Mucosa of gallbladder (tissue), 1 donor: ENCODE results near the gene DYDC2. TPM values are rescaled to one million over a fixed set of nuclear protein-coding genes. Genes with fewer than 3 reads are reported as not detected.
"Not testable (repeated sequence)": the region's sequence is repeated elsewhere in the genome, so short reads cannot be mapped to it uniquely, and the experiment has no call there.

Source experiments
- DNase-seq: peaks from one replicate; pipeline ENCODE4 v3.0.0-alpha.2; 2020; ENCODE audit warnings: low spot score
- total RNA-seq: library from RNA; stranded (reverse); gene quantifications from one replicate; pipeline ENCODE4 v1.2.1, GENCODE V29; 2021
- donor health status: DM: no; HTN: no; CAD: no.

Gene DYDC2
- total RNA-seq, 1 donor from 2014 or later = 0.35 TPM

DNA sequence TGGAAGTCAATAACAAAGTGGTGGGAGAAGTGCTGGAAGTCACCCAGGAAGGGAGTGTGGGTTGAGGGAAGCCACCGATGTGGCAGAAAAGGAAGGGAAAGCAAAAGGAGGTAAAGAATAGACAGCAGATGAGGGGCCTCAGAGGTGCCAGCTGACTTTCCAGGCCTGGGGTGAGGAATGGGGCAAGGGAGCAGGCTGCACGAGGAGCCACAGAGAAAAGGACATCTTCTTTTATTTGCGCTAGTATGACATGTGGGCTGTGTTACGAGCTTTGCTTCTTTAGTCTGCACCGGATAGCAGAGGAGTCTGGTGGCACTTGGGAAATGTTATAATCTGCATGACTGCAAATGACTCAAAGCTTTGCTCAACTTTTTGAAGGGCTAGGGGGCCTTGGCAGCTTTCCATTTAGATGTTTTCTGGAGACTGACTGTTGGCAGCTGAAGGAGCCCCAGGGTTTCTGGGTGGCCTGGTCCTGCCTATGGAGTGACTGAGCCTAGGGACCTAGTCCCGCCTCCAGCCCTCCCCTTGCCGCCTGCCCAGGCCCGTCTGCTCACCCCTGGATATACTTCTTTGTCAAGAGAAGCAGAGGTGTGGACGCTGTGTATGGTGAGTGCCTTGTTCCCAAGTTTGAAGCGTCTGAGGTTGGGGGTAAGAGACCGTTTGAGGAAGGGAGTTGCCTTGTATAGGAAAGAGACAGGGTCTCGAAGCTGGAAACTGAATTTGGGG is 56.9 kb downstream of the DYDC2 start:
- DNase-seq = no peak

GRCh38 chr10:80414142-80414895 is 57.7 kb downstream of the DYDC2 start:
- DNase-seq = peak; percentile 34

GRCh38 chr10:80415734-80416478 is 59.3 kb downstream of the DYDC2 start:
- DNase-seq = no peak

DNA sequence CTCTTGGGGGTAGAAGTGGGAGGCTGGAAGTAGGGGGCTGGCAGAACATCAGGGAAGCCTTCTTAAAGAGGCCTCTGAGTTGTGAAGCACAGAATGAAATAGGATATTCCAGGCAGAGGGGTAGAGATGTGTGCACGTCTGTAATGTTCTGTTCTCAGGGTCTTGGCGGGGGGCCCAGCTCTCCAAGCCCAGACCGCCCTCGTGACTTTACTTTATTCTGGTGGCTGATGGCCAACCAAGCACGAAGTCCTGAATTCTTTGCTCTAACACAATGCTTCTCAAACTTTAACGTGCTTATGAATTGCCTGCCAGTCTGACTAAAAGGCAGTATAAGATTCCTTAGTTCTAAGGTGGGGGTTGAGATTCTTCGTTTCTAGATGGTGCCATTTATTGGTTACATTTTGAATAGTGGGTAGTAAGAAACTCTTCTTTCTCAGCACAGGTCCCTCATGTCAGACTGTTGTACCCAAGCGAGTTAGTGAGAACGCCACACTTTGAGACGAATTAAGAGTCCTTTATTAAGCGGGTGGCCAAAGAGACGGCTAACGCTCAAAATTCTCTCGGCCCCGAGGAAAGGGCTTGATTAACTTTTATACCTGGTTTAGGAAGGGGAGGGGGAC is 60.0 kb downstream of the DYDC2 start:
- peak; percentile 45 for DNase-seq

GRCh38 chr10:80417256-80417655 is 60.7 kb downstream of the DYDC2 start:
- not testable (repeated sequence) for DNase-seq

Other genes with a start within 250 kb of the DYDC2 start
- gene PLAC9, start 224.1 kb upstream of the DYDC2 start, total RNA-seq = 8.5 TPM
- gene ANXA11, start 151.2 kb upstream of the DYDC2 start, total RNA-seq = 247 TPM
- 0.98 TPM for gene MAT1A, start 67.1 kb upstream of the DYDC2 start, total RNA-seq
- not detected for gene DYDC1, start within 50 bp of the DYDC2 start, total RNA-seq
- gene PRXL2A, start 51.8 kb downstream of the DYDC2 start, total RNA-seq = 63.6 TPM
- 124 TPM for gene TSPAN14, start 97.5 kb downstream of the DYDC2 start, total RNA-seq
- gene SH2D4B, start 181.1 kb downstream of the DYDC2 start, total RNA-seq = not detected